HG03432 (cell line): ENCODE measurements around the gene STK32C.
"Not testable (repeated sequence)": the region's sequence is repeated elsewhere in the genome, so short reads cannot be mapped to it uniquely, and the experiment has no call there.

Source experiments
- ATAC-seq: cut with Tn5 transposase; IDR thresholded peaks from one replicate; pipeline ENCODE4 v1.9.1; 2021; ENCODE audit warnings: mild to moderate bottlenecking, moderate library complexity; ENCODE audit not compliant: unreplicated experiment

STK32C gene

DNA sequence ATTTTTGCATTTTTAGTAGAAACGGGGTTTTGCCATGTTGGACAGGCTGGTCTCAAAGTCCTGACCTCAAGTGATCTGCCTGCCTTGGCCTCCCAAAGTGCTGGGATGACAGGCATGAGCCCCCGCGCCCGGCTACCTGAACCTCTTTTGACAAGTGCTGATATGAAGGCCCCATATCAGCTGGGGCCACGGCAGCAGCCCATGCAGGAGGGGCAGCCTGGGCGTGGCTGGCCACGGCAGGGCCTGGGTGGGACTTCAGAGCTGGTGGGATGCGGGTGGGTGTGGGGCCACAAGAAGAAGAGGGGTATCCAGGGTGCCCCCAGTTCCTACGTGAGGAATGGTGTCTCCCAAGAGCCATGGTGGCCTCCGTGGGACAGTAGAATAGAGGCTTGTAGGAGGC lies 31.1 kb upstream of the STK32C start:
- no peak for ATAC-seq

DNA sequence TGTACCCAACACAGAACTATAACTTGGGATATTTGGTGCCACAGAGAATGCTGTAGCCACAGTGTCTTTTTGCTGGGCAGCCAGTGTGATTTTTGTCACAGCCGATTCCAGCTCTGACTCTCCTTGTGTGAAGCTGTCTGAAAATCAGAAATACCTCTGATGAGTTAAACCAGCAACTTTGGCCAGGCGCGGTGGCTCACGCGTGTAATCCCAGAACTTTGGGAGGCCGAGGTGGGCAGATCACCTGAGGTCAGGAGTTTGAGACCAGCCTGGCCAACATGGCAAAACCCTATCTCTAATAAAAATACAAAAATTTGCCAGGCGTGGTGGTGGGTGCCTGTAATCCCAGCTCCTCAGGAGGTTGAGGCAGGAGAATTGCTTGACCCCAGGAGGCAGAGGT lies 30.1 kb upstream of the STK32C start:
- not testable (repeated sequence) for ATAC-seq

DNA sequence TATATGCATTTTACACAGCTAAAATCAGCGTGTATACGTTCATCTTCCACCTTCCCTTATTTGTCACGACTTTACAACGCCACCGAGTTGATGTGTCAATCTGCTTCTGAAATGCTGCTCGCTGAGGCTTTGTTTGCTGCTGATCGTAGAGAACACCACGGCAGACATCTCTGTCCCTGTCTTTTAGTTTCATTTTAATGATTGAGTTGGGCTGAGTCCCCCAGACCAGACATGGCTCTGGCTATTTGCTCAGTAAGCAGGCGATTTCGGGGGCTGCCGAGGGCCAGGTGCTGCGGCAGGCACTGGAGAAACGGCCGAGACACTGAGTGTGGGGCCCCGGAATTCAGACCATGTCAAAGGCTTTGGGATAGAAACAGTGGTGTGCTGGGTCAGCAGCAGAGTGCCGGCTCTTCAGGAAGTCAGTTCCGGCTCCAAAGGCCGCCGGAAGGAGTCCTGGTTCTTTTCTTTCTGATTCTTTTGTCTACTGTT lies 29.2 kb upstream of the STK32C start:
- ATAC-seq = no peak

DNA sequence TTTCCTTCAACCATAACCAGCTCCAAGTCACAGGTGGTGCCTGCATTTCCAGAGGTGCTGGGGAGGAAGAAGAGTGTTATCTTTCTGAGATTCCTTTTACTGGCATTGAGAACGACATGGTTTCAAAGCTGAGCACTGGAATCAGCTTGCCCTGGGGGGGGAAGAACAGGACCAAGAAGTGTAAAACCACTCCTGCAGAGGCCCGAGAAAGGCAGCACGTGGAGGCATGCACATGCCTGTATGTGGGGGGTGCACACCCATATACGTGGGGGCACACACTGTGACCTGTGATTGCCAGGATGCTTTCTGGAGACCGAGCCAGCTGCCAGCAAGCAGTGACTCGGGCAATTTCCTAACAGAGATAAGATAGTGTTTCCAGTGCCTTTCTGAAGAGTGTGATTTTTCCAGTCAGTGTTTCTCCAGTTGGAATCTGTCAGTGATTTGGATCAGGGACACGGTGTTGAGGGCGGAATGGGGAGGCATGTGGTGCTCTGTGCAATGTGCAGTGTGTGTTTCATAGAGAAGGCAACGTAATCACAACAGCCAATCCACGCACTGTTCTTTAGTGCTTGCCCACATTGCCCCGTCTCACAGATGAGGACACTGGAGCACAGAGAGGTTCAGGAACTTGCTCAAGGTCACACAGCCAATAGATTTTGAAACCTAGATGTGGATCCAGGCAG lies 28.5 kb upstream of the STK32C start:
- ATAC-seq = no peak

DNA sequence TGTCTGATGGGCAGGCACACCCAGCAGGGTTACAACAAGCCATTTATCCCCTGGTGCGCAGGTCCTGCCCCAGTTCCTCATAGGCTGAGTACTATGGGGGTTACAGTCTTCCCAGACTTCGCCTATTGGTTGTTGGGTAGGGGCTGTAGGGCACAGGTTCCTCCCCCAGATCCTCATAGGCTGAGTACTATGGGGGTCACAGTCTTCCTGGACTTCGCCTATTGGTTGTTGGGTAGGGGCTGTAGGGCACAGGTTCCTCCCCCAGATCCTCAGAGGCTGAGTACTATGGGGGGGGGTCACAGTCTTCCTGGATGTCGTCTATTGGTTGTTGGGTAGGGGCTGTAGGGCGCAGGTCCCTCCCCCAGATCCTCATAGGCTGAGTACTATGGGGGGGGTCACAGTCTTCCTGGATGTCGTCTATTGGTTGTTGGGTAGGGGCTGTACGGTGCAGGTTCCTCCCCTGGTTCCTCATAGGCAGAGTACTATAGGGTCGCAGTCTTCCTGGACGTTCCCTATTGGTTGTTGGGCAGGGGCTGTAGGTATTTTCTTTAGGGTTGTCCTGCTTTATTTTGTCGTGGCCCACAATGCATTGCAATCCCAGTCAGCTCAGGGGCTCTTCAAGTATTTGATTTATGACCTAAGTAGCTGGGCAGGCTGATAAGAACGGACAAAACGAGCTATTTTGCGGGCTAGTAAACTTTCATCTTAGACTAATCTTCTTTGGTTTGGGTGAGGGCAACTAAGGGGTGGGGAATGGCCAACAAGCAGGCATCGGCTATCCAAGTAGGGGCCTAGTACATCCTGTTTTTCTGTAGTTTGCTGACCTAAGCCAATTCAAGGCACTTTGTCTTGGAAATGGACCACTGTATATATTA lies 27.7 kb upstream of the STK32C start:
- ATAC-seq = peak; percentile 49

DNA sequence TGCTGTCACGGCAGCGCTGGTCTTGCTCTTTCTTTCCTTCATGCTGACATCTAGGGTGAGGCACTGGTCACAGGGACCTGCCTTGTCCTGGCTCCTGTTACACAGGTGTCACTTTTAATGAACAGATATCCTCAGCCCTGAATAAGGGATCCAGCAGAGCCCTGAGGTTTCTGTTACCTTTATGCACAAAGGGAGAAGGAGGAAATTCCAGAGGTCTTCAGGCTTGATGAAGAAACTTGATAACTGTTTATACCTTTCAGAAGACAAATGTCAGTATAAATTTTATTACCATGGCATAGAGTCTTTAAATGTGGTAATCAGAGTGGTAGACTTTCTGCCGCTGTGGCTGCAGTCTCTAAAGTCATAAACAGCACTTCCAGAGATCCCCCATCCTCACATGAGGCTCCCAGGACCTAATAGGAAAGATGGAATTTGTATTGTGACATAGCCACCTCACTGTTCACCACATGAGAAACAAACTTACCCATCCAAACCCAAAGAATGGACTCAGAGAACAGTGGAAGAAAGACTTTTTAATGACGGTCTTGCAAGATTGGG lies 27.0 kb upstream of the STK32C start:
- ATAC-seq = no peak

DNA sequence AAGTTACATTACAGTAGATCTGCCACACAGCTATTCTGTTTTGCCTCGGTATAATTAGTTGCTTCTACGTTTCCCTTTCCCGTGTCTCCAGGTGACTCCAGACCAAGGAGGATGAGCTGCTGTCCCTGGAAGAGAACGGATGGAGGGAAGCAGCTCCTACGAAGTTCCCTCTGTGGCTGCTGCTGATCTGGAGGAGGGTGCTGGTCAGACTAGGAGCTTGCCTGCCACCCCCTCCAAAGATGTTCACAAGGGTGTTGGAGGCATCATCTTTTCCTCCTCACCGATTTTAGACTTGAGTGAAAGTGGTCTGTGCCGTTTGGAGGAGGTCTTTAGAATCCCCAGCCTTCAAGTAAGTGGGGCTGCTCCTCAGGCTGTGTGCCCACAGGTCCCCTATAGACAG lies 25.6 kb upstream of the STK32C start:
- no peak for ATAC-seq

DNA sequence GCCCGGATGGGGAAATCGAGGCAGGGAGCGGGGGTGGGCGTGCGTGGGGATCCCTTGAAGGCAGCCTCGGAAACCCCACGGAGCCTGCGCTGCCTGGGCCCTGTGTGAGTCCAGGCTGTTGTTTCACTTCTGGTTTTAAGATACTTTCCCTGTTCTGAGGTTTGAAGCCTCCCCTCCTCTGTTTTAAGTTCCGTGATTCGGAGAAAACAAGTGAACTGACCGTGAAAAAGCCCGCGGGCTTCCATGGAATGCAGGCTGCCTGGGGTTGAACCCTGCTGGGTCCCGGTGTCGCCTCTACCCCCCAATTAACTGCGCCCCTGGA lies 24.6 kb upstream of the STK32C start:
- peak; percentile 41 for ATAC-seq

DNA sequence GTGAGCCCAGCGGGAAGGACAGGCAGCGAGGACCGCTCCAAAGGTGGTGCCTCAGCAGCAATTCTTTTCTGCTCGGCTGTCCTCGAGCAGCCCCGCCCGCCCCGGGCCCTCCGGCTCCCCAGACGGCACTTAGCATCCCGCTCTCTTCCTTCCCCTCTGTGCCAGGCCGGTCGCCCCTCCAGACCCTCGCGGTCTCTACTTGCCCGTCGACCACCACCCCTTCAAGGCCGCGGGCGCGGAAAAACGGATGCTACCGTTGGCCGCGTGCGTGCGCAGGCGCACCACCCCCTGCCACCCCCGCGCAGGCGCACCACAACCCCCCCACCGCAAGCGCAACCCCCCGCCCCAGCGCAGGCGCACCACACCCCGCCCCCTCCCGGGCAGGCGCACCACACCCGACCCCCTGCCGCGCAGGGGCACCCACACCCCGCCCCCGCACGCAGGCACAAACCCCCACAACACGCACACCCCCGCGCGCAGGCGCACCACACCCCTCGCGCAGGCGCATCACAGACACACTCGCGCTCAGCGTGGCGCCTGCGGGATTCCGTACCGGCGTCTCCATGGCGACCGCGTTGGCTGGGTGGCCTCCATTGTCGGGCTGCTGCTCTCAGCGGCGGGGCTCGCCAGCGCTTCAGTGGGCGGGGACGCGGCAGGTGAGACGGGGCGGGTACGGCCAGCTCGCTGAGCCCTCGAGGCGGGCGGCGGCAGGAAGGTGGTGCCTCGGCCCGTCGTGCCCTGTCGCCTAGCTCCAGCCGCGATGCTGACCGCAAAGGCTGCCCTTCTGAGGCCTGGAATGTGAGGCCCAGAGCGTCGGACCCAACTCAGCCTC lies 24.1 kb upstream of the STK32C start, which contains the start of gene LRRC27:
Gene LRRC27, plus strand, starts transcription at position 593 of the 832 bp plus-strand sequence. CDS start 1,332 bp downstream, outside the sequence.
- ATAC-seq = peak; percentile 77

DNA sequence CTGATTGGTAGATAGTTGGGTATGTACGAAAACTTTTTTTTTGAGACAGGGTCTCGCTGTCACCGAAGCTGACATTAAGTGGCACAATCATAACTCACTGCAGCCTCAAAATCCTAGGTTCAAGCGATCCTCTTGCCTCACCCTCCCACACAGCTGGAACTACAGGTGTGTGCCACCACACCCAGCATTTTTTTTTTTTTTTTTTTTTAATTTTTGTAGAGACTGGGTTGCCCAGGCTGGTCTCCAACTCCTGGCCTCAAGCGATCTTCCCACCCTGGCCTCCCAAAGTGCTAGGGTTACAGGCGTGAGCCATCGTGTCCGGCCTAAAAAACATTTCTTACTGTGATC lies 22.7 kb upstream of the STK32C start:
- ATAC-seq = no peak

DNA sequence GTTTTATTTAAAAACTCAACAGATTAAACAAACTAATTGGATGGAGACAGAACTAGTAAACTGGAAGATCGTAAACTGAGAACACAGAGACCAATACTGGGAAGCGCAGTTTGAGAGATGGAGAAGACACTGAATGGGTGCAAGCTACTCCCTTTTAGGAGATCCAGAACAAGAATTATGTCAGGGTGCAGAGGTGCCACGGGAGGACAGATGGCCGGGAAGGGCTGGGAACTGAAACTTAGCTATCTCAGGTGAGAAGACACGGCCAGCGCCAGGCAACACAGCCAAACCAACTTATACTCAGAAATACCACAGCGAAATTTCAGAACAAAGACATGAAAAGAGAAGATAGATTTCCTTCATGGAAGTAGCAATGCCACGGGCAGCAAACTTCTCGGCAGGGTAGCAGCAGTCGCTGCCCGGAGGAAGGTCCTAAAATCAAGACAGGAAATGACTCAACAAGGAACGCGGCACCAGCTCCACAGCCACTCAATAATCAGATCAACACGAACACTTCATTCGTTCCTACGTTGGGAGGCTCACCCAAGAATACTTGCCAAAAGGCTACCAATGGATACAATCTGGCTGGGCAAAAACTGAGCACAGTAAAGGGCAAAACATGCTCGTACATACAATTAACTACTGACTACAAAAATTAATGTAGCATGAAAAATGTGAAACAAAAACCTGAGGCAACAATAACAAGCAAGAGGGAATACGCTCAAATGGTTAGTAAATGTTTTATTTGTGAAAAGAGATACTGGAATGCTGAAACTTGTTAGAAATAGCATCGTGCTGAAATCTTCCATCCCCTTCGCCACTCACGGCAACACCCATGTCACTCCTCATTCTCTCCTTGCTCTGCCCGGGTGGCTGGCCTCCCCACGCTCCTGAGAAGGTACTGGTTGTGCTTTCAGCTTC lies 22.1 kb upstream of the STK32C start:
- ATAC-seq = no peak

DNA sequence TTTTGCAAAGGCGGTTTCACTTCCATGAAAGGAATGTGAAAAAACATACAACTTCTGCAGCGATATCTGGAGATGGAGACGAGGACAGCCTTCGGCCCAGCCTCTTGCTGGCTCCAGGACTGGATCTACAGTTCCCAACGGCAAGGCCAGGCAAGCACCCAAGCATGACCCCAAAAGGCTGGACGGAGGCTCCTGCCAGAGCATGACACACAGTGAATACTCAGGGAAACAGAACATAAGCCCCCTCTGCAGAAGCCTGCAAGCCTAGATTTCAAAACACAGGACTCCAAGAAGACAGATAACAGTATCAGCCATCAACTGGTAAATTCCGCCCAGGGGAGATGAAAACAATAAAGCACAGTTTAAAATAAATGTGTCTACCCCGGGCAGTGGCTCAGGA lies 21.0 kb upstream of the STK32C start:
- ATAC-seq = no peak

DNA sequence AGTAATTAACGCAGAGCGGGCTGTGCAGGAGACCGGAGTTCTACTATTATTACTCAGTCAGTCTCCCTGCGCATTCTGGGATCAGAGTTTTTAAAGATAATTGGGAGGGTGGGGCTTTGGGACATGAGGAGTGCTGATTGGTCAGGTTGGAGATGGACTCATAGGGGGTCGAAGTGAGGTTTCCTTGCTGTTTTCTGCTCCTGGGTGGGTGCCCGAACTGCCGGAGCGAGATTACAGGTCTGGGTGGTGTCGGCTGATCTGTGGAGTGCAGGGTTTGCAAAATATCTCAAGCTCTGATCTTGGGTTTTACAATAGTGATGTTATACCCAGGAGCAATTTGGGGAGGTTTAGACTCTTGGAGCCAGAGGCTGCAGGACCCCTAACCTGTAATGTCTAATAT lies 20.4 kb upstream of the STK32C start:
- ATAC-seq = no peak

DNA sequence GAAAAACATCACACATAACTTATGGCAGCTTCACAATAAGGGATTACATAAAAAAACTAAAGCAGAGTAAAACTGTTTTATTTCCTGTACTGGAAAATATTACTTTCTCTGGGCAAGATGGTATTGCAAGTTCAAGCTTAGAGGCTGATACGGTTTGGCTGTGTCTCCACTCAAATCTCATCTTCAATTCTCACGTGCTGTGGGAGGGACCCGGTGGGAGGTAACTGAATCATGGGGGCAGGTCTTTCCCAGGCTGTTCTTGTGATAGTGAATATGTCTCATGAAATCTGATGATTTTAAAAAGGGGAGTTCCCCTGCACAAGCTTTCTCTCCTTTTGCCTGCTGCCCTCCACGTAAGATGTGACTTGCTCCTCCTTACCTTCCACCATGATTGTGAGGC lies 19.2 kb upstream of the STK32C start:
- ATAC-seq = no peak

DNA sequence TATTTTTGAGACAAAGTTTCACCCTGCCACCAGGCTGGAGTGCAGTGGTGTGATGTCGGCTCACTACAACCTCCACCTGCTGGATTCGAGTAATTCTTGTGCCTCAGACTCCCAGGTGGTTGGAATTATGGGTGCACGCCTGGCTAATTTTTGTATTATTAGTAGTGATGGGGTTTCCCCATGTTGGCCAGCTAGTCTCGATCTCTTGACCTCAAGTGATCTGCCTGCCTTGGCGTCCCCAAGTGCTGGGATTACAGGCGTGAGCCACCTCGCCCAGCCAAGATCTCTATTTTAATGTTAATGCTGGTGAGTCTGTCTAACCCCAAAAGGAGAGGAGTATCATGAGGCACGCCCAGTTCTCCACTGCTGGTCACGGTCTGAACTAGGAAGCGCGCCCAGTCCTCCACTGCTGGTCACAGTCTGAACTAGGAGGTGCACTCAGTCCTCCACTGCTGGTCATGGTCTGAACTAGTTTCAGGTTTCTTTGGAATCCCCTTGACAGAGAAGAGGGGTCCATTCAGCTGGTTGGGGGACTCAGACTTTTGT lies 18.7 kb upstream of the STK32C start:
- no peak for ATAC-seq

DNA sequence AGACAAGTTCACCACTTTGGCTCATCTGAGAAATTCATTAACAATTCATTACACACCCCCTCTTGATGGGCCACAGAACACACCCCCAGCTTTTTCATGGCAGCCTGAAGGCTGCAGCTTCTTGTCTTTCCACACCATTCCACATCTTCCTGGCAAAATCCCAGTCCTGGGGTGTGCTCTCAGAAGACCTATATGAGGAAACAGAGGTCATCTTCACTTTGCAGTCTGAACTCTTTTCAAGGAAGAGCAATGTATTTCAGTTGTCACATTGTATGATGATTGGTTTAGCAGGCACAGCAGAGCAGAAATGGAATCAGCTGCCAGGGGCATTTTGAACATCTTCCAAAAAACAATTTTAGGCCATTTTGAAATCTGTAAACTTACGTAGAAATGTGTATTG lies 16.4 kb upstream of the STK32C start:
- no peak for ATAC-seq

DNA sequence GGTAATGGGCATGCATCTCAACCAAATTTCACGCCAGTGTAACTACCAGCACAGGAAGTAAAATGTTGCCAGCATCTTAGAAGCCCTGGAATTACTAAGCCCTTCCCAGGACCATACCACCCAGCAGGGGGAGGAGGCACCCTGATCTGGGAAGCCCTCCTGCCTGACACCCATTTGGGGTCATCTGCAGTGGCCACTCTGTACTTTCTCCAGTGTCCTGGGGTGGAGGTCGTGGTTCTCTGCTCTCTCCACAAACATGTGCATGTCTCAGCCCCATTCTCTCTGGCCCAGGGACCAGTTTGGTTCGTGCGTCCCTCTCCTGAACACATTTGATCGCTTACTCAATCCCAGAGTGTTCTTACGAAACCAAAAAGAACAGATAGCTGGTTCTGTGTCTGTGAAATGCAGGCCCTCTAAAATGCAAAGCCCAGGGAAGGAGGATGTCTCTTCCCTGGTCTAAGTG lies 14.9 kb upstream of the STK32C start:
- no peak for ATAC-seq

DNA sequence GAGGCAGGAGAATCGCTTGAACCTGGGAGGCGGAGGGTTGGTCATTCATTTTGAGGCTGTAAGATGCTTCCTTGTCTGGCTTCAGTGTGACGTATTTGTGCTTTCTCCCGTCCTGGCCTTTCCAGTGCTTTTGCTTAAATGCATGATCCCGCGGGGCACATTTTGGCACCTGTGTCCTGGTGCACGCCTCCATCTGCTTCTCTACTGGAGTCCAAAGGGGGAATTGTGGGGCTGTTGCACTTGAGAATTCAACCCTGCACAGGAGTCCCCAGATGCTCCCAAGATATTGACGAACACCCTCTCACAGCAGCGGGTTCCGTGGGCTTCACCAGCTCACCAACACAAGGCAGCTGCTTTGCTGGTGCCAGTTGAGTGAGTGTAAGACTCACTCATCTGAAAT lies 14.0 kb upstream of the STK32C start:
- no peak for ATAC-seq

DNA sequence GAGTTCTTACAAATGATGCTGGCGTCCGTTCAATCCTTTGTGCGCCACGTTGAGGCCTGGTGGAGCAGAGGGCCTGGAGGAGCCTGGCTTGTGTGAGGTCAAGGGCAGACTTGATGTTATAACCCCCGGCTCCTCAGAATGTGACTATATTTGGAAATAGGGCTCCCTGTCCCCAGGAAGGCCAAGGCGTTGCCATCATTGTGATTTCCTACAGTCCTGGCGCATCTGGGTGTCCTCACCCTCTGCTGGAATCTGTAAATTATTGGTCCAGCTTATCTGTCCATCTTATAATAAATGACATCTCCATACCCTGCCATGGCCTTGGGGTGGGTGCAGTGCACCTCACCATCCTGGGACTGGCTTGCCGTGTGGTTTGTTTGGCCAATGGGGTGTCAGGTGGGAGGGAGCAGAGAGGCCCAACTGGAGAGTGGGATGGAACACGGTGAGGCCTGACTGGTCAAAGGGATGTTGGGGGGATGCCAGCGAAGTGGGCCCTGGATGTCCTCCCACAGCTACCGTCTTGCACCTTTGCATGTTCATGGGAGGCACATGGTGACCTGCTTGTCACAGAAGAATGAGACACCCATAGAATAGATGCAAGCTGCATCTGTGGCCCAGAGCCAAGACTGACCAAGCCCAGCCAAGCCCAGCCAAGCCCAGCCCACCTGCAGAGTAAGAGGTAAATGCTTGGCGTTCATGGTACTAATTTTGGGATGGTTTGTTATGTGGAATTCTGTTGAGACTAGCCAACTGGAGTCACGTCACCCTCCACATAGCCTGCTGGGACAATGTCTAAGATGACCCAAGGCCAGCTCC lies 13.1 kb upstream of the STK32C start:
- ATAC-seq = peak; percentile 15
